HEK293 (cell line): Measurements from ENCODE around the gene TGFBI.

Experiments used
- CTCF ChIA-PET: fragments of 350-600 bp; formaldehyde crosslinking; extraction: SDS; loops from one replicate; lab custom pipeline; 2021; ENCODE audit warnings: antibody characterized with exemption; lab: Yijun Ruan, JAX
- POLR2A ChIA-PET: fragments of 300-600 bp; formaldehyde crosslinking; extraction: SDS; loops from one replicate; lab custom pipeline; 2020; ENCODE audit warnings: antibody characterized with exemption, inconsistent platforms; lab: Yijun Ruan, JAX
- H3K27ac ChIP-seq: fragments of 200-500 bp; sonication (Bioruptor generic); 2 replicates; pipeline ENCODE4 v1.5.1; 2014; ENCODE audit warnings: low read depth, low read length, control low read depth, inconsistent platforms; ENCODE audit errors: extremely low read depth
- H3K36me3 ChIP-seq, 2 experiments: fragments of 200-500 bp in 1 of 2; sonication (Bioruptor generic) in 1 of 2; 1 replicate in 1 of 2; 2 replicates in 1 of 2; pipeline ENCODE4 v1.5.1; 2014 to 2017; ENCODE audit warnings: inconsistent platforms in 2 of 2, low read length in 2 of 2; ENCODE audit not compliant: control insufficient read depth in 2 of 2, insufficient read depth in 1 of 2
- H3K4me1 ChIP-seq: fragments of 200-500 bp; sonication (Bioruptor generic); 2 replicates; pipeline ENCODE4 v1.5.1; 2014; ENCODE audit warnings: mild to moderate bottlenecking, low read length, inconsistent platforms; ENCODE audit not compliant: control insufficient read depth, insufficient read depth
- H3K4me3 ChIP-seq: 2 replicates; pipeline ENCODE4 v1.5.1; 2011; ENCODE audit warnings: low read depth, mild to moderate bottlenecking, control low read depth, low read length, moderate library complexity
- H3K9me3 ChIP-seq: fragments of 200-500 bp; sonication (Bioruptor generic); 2 replicates; pipeline ENCODE4 v1.5.1; 2014; ENCODE audit warnings: low read depth, low read length, inconsistent platforms; ENCODE audit not compliant: control insufficient read depth, insufficient read depth
- EGR2 ChIP-seq: fragments of 450-650 bp; formaldehyde crosslinking; IDR thresholded peaks from 2 replicates; pipeline ENCODE4 v1.5.1; 2016; ENCODE audit warnings: low read depth, missing biosample characterization, missing genetic modification characterization
- GFI1B ChIP-seq: fragments of 450-650 bp; formaldehyde crosslinking; IDR thresholded peaks from 2 replicates; pipeline ENCODE4 v1.5.1; 2016; ENCODE audit warnings: missing biosample characterization, missing genetic modification characterization
- GLIS2 ChIP-seq: fragments of 450-650 bp; formaldehyde crosslinking; IDR thresholded peaks from 2 replicates; pipeline ENCODE4 v1.5.1; 2016; ENCODE audit warnings: missing biosample characterization, missing genetic modification characterization
- HIC1 ChIP-seq: fragments of 450-650 bp; formaldehyde crosslinking; IDR thresholded peaks from 2 replicates; pipeline ENCODE4 v1.5.1; 2016; ENCODE audit warnings: missing biosample characterization, missing genetic modification characterization
- KLF17 ChIP-seq: fragments of 450-650 bp; formaldehyde crosslinking; IDR thresholded peaks from 2 replicates; pipeline ENCODE4 v1.5.1; 2016; ENCODE audit warnings: missing biosample characterization, missing genetic modification characterization
- ZBTB1 ChIP-seq: fragments of 450-650 bp; formaldehyde crosslinking; IDR thresholded peaks from 2 replicates; pipeline ENCODE4 v1.5.1; 2016; ENCODE audit warnings: missing biosample characterization, missing genetic modification characterization
- ZBTB10 ChIP-seq: fragments of 450-650 bp; formaldehyde crosslinking; IDR thresholded peaks from 2 replicates; pipeline ENCODE4 v1.5.1; 2016; ENCODE audit warnings: missing biosample characterization, missing genetic modification characterization
- ZBTB8A ChIP-seq: fragments of 450-650 bp; formaldehyde crosslinking; IDR thresholded peaks from 2 replicates; pipeline ENCODE4 v1.5.1; 2016; ENCODE audit warnings: missing biosample characterization, missing genetic modification characterization
- ZIC2 ChIP-seq: fragments of 450-650 bp; formaldehyde crosslinking; IDR thresholded peaks from 2 replicates; pipeline ENCODE4 v1.5.1; 2016; ENCODE audit warnings: missing biosample characterization, missing genetic modification characterization
- ZNF112 ChIP-seq: fragments of 450-650 bp; formaldehyde crosslinking; IDR thresholded peaks from 2 replicates; pipeline ENCODE4 v1.5.0; 2017; ENCODE audit warnings: missing biosample characterization, missing genetic modification characterization
- ZNF140 ChIP-seq: fragments of 450-650 bp; formaldehyde crosslinking; IDR thresholded peaks from 2 replicates; pipeline ENCODE4 v1.5.1; 2016; ENCODE audit warnings: missing biosample characterization, missing genetic modification characterization
- ZNF18 ChIP-seq: fragments of 450-650 bp; formaldehyde crosslinking; IDR thresholded peaks from 2 replicates; pipeline ENCODE4 v1.5.1; 2016; ENCODE audit warnings: missing biosample characterization, missing genetic modification characterization
- ZNF362 ChIP-seq: fragments of 450-650 bp; formaldehyde crosslinking; IDR thresholded peaks from 2 replicates; pipeline ENCODE4 v1.5.1; 2016; ENCODE audit warnings: missing biosample characterization, missing genetic modification characterization
- ZNF426 ChIP-seq: fragments of 450-650 bp; formaldehyde crosslinking; IDR thresholded peaks from 2 replicates; pipeline ENCODE4 v1.5.1; 2017; ENCODE audit warnings: missing biosample characterization, missing genetic modification characterization, mild to moderate bottlenecking, inconsistent platforms, moderate library complexity
- ZNF473 ChIP-seq: fragments of 450-650 bp; formaldehyde crosslinking; IDR thresholded peaks from 2 replicates; pipeline ENCODE4 v1.5.1; 2017; ENCODE audit warnings: missing biosample characterization, missing genetic modification characterization
- ZNF530 ChIP-seq: fragments of 450-650 bp; formaldehyde crosslinking; IDR thresholded peaks from 2 replicates; pipeline ENCODE4 v1.5.1; 2016; ENCODE audit warnings: low read depth, missing biosample characterization, missing genetic modification characterization
- ZNF600 ChIP-seq: fragments of 450-650 bp; formaldehyde crosslinking; IDR thresholded peaks from 2 replicates; pipeline ENCODE4 v1.5.1; 2016; ENCODE audit warnings: missing biosample characterization, missing genetic modification characterization
- ZNF624 ChIP-seq: fragments of 450-650 bp; formaldehyde crosslinking; IDR thresholded peaks from 2 replicates; pipeline ENCODE4 v1.5.1; 2017; ENCODE audit warnings: missing biosample characterization, missing genetic modification characterization
- ZNF629 ChIP-seq: fragments of 450-650 bp; formaldehyde crosslinking; IDR thresholded peaks from 2 replicates; pipeline ENCODE4 v1.5.1; 2017; ENCODE audit warnings: missing biosample characterization, missing genetic modification characterization
- ZNF660 ChIP-seq: fragments of 450-650 bp; IDR thresholded peaks from 2 replicates; pipeline ENCODE4 v1.5.1; 2018; ENCODE audit warnings: missing biosample characterization, mild to moderate bottlenecking, missing genetic modification characterization
- ZNF677 ChIP-seq: fragments of 450-650 bp; IDR thresholded peaks from 2 replicates; pipeline ENCODE4 v1.5.0; 2018; ENCODE audit warnings: missing biosample characterization, mild to moderate bottlenecking, missing genetic modification characterization, moderate library complexity
- ZNF747 ChIP-seq: fragments of 450-650 bp; formaldehyde crosslinking; IDR thresholded peaks from 2 replicates; pipeline ENCODE4 v1.5.1; 2016; ENCODE audit warnings: missing biosample characterization, missing genetic modification characterization

TGFBI gene

GRCh38 chr5:136006164-136006563, 22.6 kb upstream of the TGFBI start:
- Histone ChIP-seq H3K9me3 (no peaks in the 10 kb centered on the region), H3K27ac (no peak overlapping the region), H3K4me1 (peaks cover 9% of the 10 kb centered on the region)
- POLR2A ChIA-PET: no interaction called here
- TF ChIP-seq ZNF677: no peak
- TF ChIP-seq, all 188 proteins: peak for 0
- CTCF ChIA-PET: interaction anchor here (0.7 to 0.9 kb wide), 2 partner anchors 10 to 52 kb away, joined by 3 to 5 read pairs; no protein-coding TSS in a partner anchor
- Histone ChIP-seq H3K4me3 (no peak overlapping the region), H3K36me3 (no peaks in the 10 kb centered on the region)

GRCh38 chr5:136006761-136007251, 22.0 kb upstream of the TGFBI start:
- Histone ChIP-seq H3K9me3 (no peaks in the 10 kb centered on the region), H3K27ac (no peak overlapping the region; the same call in 1 of the 2 replicates), H3K4me1 (peaks cover 13% of the 10 kb centered on the region), H3K4me3 (no peak overlapping the region), H3K36me3 (no peaks in the 10 kb centered on the region)
- CTCF ChIA-PET: interaction anchor here (0.7 to 0.9 kb wide), 2 partner anchors 10 to 51 kb away, joined by 3 to 5 read pairs; no protein-coding TSS in a partner anchor
- 0 out of 2 replicates have a peak, but pooled peaks have one; percentile 12 for TF ChIP-seq GLIS2
- peak; percentile 28; the same call in 1 of the 2 replicates for TF ChIP-seq ZIC2 (tag by site-specific recombination)
- no peak for TF ChIP-seq ZNF112 (tag by site-specific recombination)
- TF ChIP-seq ZNF473 (tag by site-specific recombination): no peak
- TF ChIP-seq ZNF426 (tag by site-specific recombination): no peak
- 0 out of 2 replicates have a peak, but pooled peaks have one; percentile 38 for TF ChIP-seq ZNF660
- TF ChIP-seq ZNF18 (tag by site-specific recombination): peak; percentile 62
- no peak for TF ChIP-seq ZNF140 (tag by site-specific recombination)
- TF ChIP-seq ZNF362 (tag by site-specific recombination): 0 out of 2 replicates have a peak, but pooled peaks have one; percentile 47
- TF ChIP-seq HIC1 (tag by site-specific recombination): 0 out of 2 replicates have a peak, but pooled peaks have one; percentile 30
- 0 out of 2 replicates have a peak, but pooled peaks have one; percentile 16 for TF ChIP-seq ZNF629 (tag by site-specific recombination)
- no peak for TF ChIP-seq ZNF624
- POLR2A ChIA-PET: no interaction called here

- Histone ChIP-seq H3K27ac (no peak overlapping the region; the same call in 1 of the 2 replicates), H3K4me1 (peaks cover 17% of the 10 kb centered on the region), H3K36me3 (no peaks in the 10 kb centered on the region), H3K4me3 (no peak overlapping the region), H3K9me3 (no peaks in the 10 kb centered on the region)
- ChIA-PET CTCF (no interaction called here), POLR2A (no interaction called here)
- no peak for TF ChIP-seq ZNF747 (tag by site-specific recombination)
- TF ChIP-seq ZNF600 (tag by site-specific recombination): no peak
- TF ChIP-seq EGR2 (tag by site-specific recombination): no peak
- TF ChIP-seq ZNF530 (tag by site-specific recombination): no peak
- no peak for TF ChIP-seq ZBTB10 (tag by site-specific recombination)
- no peak for TF ChIP-seq GFI1B (tag by site-specific recombination)
- TF ChIP-seq ZNF362 (tag by site-specific recombination): no peak
- no peak for TF ChIP-seq KLF17 (tag by site-specific recombination)
- TF ChIP-seq ZBTB1 (tag by site-specific recombination): no peak
- no peak for TF ChIP-seq ZBTB8A (tag by site-specific recombination)
Observed at GRCh38 chr5:136007271-136007670, 21.5 kb upstream of the TGFBI start.
